Measurements from ENCODE around the gene LAMC2.
A peak's percentile ranks its signal among the peaks of the same experiment; 100 is the strongest.

Gene LAMC2

GRCh38 chr1:183247066-183247465 is 61.0 kb downstream of the LAMC2 start:
- Mint-ChIP-seq H3K27me3 (peaks cover 41% of the 10 kb centered on the region), H3K4me3 (no peak overlapping the region), H3K27ac (no peak overlapping the region), H3K36me3 (no peaks in the 10 kb centered on the region), H3K4me1 (no peaks in the 10 kb centered on the region), H3K9me3 (peaks cover 3% of the 10 kb centered on the region)
- no peak for ATAC-seq

- Mint-ChIP-seq H3K27ac (no peak overlapping the region), H3K4me3 (no peak overlapping the region), H3K27me3 (peaks cover 41% of the 10 kb centered on the region), H3K4me1 (no peaks in the 10 kb centered on the region), H3K36me3 (no peaks in the 10 kb centered on the region), H3K9me3 (peaks cover 3% of the 10 kb centered on the region)
- no peak for ATAC-seq
These were observed 61.4 kb downstream of the LAMC2 start for GRCh38 chr1:183247484-183247883.

GRCh38 chr1:183247931-183248330 is 61.9 kb downstream of the LAMC2 start:
- H3K27me3 Mint-ChIP-seq, result peaks cover 41% of the 10 kb centered on the region
- no peak overlapping the region for H3K4me3 Mint-ChIP-seq
- H3K27ac Mint-ChIP-seq, result no peak overlapping the region
- ATAC-seq, result no peak
- H3K9me3 Mint-ChIP-seq, result peaks cover 3% of the 10 kb centered on the region
- H3K36me3 Mint-ChIP-seq, result no peaks in the 10 kb centered on the region
- H3K4me1 Mint-ChIP-seq, result no peaks in the 10 kb centered on the region

GRCh38 chr1:183248989-183249691 is 63.1 kb downstream of the LAMC2 start:
- no peak overlapping the region for H3K4me3 Mint-ChIP-seq
- H3K9me3 Mint-ChIP-seq, result peaks cover 3% of the 10 kb centered on the region
- no peaks in the 10 kb centered on the region for H3K36me3 Mint-ChIP-seq
- H3K27me3 Mint-ChIP-seq, result peaks cover 41% of the 10 kb centered on the region
- no peak overlapping the region for H3K27ac Mint-ChIP-seq
- no peak for ATAC-seq
- no peaks in the 10 kb centered on the region for H3K4me1 Mint-ChIP-seq

- peaks cover 3% of the 10 kb centered on the region for H3K9me3 Mint-ChIP-seq
- no peak overlapping the region for H3K4me3 Mint-ChIP-seq
- no peak for ATAC-seq
- H3K27ac Mint-ChIP-seq, result no peak overlapping the region
- H3K4me1 Mint-ChIP-seq, result no peaks in the 10 kb centered on the region
- peaks cover 41% of the 10 kb centered on the region for H3K27me3 Mint-ChIP-seq
- H3K36me3 Mint-ChIP-seq, result no peaks in the 10 kb centered on the region
These were observed 63.9 kb downstream of the LAMC2 start for GRCh38 chr1:183249941-183250452.

- peaks cover 3% of the 10 kb centered on the region for H3K9me3 Mint-ChIP-seq
- no peak overlapping the region for H3K4me3 Mint-ChIP-seq
- ATAC-seq, result no peak
- peaks cover 33% of the 10 kb centered on the region for H3K27me3 Mint-ChIP-seq
- H3K4me1 Mint-ChIP-seq, result no peaks in the 10 kb centered on the region
- H3K27ac Mint-ChIP-seq, result no peak overlapping the region
- H3K36me3 Mint-ChIP-seq, result no peaks in the 10 kb centered on the region
These were observed 65.3 kb downstream of the LAMC2 start for GRCh38 chr1:183251101-183251958.

GRCh38 chr1:183251959-183252450 is 65.9 kb downstream of the LAMC2 start:
- peak; percentile 36 for ATAC-seq
- H3K27ac Mint-ChIP-seq, result no peak overlapping the region

GRCh38 chr1:183255073-183255472 is 69.0 kb downstream of the LAMC2 start:
- H3K4me1 Mint-ChIP-seq, result no peaks in the 10 kb centered on the region
- H3K9me3 Mint-ChIP-seq, result peaks cover 3% of the 10 kb centered on the region
- no peaks in the 10 kb centered on the region for H3K36me3 Mint-ChIP-seq
- no peak for ATAC-seq
- H3K4me3 Mint-ChIP-seq, result no peak overlapping the region
- peaks cover 33% of the 10 kb centered on the region for H3K27me3 Mint-ChIP-seq
- H3K27ac Mint-ChIP-seq, result no peak overlapping the region

More at GRCh38 chr1:183251959-183252450, 65.9 kb downstream of the LAMC2 start:
- Mint-ChIP-seq H3K36me3 (no peaks in the 10 kb centered on the region), H3K4me3 (no peak overlapping the region), H3K27me3 (peaks cover 29% of the 10 kb centered on the region), H3K4me1 (no peaks in the 10 kb centered on the region), H3K9me3 (peaks cover 3% of the 10 kb centered on the region)

- peaks cover 57% of the 10 kb centered on the region for H3K27me3 Mint-ChIP-seq
- no peak for ATAC-seq
- H3K27ac Mint-ChIP-seq, result no peak overlapping the region
- H3K36me3 Mint-ChIP-seq, result no peaks in the 10 kb centered on the region
- no peak overlapping the region for H3K4me3 Mint-ChIP-seq
- no peaks in the 10 kb centered on the region for H3K9me3 Mint-ChIP-seq
- no peaks in the 10 kb centered on the region for H3K4me1 Mint-ChIP-seq
These were observed 73.9 kb downstream of the LAMC2 start for GRCh38 chr1:183259924-183260323.

- Mint-ChIP-seq H3K4me3 (no peak overlapping the region), H3K9me3 (no peaks in the 10 kb centered on the region), H3K36me3 (no peaks in the 10 kb centered on the region), H3K4me1 (no peaks in the 10 kb centered on the region), H3K27ac (no peak overlapping the region), H3K27me3 (peaks cover 81% of the 10 kb centered on the region)
- ATAC-seq, result no peak
These were observed 76.7 kb downstream of the LAMC2 start for GRCh38 chr1:183262628-183263200.

- no peak overlapping the region for H3K4me3 Mint-ChIP-seq
- no peak overlapping the region for H3K27ac Mint-ChIP-seq
- H3K27me3 Mint-ChIP-seq, result peaks cover 74% of the 10 kb centered on the region
- ATAC-seq, result no peak
- no peaks in the 10 kb centered on the region for H3K4me1 Mint-ChIP-seq
- no peaks in the 10 kb centered on the region for H3K9me3 Mint-ChIP-seq
- no peaks in the 10 kb centered on the region for H3K36me3 Mint-ChIP-seq
These were observed 78.0 kb downstream of the LAMC2 start for GRCh38 chr1:183263886-183264602.

GRCh38 chr1:183267646-183268431 is 81.8 kb downstream of the LAMC2 start:
- no peaks in the 10 kb centered on the region for H3K9me3 Mint-ChIP-seq
- no peaks in the 10 kb centered on the region for H3K4me1 Mint-ChIP-seq
- H3K4me3 Mint-ChIP-seq, result no peak overlapping the region
- no peak for ATAC-seq
- H3K27ac Mint-ChIP-seq, result no peak overlapping the region
- H3K27me3 Mint-ChIP-seq, result peaks cover 44% of the 10 kb centered on the region
- no peaks in the 10 kb centered on the region for H3K36me3 Mint-ChIP-seq

- no peak overlapping the region for H3K27ac Mint-ChIP-seq
- no peaks in the 10 kb centered on the region for H3K36me3 Mint-ChIP-seq
- peaks cover 27% of the 10 kb centered on the region for H3K27me3 Mint-ChIP-seq
- no peak for ATAC-seq
- no peaks in the 10 kb centered on the region for H3K4me1 Mint-ChIP-seq
- no peak overlapping the region for H3K4me3 Mint-ChIP-seq
- H3K9me3 Mint-ChIP-seq, result no peaks in the 10 kb centered on the region
These were observed 84.6 kb downstream of the LAMC2 start for GRCh38 chr1:183270541-183271141.

- Mint-ChIP-seq H3K9me3 (no peaks in the 10 kb centered on the region), H3K27me3 (peaks cover 11% of the 10 kb centered on the region)
These were observed 86.4 kb downstream of the LAMC2 start for GRCh38 chr1:183272390-183272848.

More at GRCh38 chr1:183272390-183272848, 86.4 kb downstream of the LAMC2 start:
- Mint-ChIP-seq H3K4me3 (no peak overlapping the region), H3K4me1 (no peaks in the 10 kb centered on the region), H3K27ac (no peak overlapping the region), H3K36me3 (no peaks in the 10 kb centered on the region)
- no peak for ATAC-seq
